Coronary artery (tissue), 2 donors: ENCODE data around the gene FRMD6.
A peak's percentile ranks its signal among the peaks of the same experiment; 100 is the strongest.

Experiments used
- DNase-seq: peaks from one replicate; pipeline ENCODE4 v3.0.0-alpha.2; 2017; ENCODE audit warnings: low spot score
- H3K27ac ChIP-seq, 2 donors: fragments of 200-600 bp; sonication (generic); one replicate each; pipeline ENCODE4 v1.5.1; 2016 to 2019
- H3K4me3 ChIP-seq: fragments of 200-600 bp; sonication (generic); 2 replicates; pipeline ENCODE4 v1.5.1; 2016; ENCODE audit warnings: mild to moderate bottlenecking, moderate library complexity
- TF ChIP-seq, protein P1 (sequence below): fragments of 200-600 bp; sonication (generic); IDR thresholded peaks from one replicate; pipeline ENCODE4 v1.5.1; 2019; ENCODE audit warnings: antibody characterized with exemption

Gene FRMD6

DNA sequence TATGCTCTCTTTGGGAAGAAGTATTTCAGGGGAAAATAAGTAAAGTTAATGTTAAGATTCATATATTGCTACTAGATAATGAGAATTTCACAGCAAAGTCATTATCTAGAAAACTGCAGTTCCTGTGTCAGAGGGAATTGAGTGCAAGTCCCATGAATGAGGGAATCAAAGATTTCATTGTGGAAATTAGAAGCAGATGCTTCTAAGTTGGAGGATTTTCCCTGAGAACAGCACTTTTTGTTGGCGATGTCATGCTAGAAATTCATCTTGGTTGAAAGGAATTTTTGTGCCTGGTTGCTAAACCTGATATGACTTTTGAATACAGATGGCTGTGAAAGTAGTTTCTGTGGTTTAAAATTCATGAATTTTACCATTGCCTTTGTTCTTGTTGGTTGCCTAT lies 25.6 kb downstream of the FRMD6 start:
- TF ChIP-seq, protein P1, sequence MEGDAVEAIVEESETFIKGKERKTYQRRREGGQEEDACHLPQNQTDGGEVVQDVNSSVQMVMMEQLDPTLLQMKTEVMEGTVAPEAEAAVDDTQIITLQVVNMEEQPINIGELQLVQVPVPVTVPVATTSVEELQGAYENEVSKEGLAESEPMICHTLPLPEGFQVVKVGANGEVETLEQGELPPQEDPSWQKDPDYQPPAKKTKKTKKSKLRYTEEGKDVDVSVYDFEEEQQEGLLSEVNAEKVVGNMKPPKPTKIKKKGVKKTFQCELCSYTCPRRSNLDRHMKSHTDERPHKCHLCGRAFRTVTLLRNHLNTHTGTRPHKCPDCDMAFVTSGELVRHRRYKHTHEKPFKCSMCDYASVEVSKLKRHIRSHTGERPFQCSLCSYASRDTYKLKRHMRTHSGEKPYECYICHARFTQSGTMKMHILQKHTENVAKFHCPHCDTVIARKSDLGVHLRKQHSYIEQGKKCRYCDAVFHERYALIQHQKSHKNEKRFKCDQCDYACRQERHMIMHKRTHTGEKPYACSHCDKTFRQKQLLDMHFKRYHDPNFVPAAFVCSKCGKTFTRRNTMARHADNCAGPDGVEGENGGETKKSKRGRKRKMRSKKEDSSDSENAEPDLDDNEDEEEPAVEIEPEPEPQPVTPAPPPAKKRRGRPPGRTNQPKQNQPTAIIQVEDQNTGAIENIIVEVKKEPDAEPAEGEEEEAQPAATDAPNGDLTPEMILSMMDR, result no peak
- no peak for DNase-seq
- Histone ChIP-seq H3K27ac (peak overlapping the region in 1 of 2 donors; percentile 27), H3K4me3 (no peak overlapping the region)

DNA sequence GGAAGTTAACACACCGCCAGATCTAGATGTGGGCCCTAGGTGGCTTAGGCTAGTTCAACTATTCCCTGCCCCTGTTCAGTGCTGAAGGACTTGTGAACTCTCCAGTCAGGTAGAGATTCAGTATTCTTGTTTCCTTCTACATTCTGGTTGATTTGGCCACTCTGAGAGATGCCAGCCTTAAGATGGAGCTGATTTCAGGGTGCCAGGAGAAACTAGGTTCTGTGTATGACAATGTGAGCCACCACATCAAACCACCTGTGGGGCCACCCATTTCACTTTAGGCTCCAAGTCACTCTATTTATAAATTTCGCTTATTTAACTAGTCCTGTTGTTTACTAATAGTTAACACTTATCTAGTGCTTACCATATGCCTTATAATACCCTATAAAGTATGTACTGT lies 26.0 kb downstream of the FRMD6 start:
- TF ChIP-seq, protein P1, result no peak
- DNase-seq, result no peak
- Histone ChIP-seq H3K4me3 (no peak overlapping the region), H3K27ac (peak overlapping the region in 1 of 2 donors; percentile 27)

DNA sequence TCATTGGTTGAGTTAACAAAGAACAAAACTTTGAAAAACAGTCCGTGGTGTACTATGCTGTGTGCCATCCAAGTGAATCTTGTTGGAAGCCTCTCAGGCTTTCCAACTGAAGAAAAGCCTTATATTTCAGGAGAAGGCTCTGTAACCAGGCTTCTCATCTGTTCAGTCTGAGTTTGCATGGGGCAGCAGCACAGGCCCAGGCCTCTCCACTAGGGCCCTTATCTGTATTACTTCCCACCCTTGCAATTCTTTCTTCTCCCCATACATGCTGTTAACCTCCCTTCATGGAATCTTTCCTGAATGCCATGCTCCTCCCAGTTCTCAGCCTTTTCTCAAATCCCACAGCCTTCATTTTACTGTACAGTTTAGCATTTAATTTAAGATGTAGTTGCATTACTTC lies 28.3 kb downstream of the FRMD6 start:
- Histone ChIP-seq H3K27ac (no peak overlapping the region), H3K4me3 (no peak overlapping the region)
- TF ChIP-seq, protein P1, result no peak
- DNase-seq, result no peak

DNA sequence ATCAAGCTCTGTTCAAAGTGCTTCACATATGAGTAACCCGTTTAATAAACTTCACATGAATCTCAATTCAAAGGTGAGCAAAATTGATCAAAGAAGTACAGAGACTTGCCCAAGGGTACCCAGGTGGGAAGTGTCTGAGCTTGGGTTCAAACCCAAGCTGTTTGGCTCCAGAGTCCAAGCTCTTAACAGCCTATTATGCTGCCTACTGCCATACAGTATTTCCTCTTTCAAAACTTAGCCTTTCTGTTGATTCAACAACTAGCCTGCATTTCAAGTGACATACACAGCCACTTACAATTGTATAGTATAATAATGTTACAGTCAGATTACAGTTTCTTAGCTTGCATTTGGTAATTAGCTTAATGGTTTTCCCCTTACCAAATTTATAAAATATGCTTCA lies 29.7 kb downstream of the FRMD6 start:
- TF ChIP-seq, protein P1, result no peak
- Histone ChIP-seq H3K27ac (no peak overlapping the region), H3K4me3 (no peak overlapping the region)
- DNase-seq, result no peak

DNA sequence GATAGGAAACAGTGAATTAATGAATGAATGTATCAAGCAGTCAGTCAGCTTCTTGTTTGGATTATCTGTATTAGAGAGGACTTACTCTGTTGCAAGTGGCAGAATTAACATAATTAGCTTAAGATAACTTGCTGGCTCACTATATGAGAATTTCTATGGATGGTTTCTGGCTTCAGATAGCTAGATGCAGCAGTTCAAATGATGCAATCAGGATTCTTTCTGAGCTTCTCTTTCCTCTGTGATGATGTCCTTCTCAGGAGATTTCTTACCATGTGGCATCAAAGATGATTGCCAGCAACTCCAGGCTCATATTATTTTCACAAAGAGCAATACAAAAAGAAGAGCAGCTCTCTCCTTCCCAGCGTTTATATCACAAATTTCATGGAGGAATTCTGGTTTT lies 30.7 kb downstream of the FRMD6 start:
- Histone ChIP-seq H3K4me3 (no peak overlapping the region), H3K27ac (no peak overlapping the region)
- TF ChIP-seq, protein P1, result no peak
- DNase-seq, result no peak

DNA sequence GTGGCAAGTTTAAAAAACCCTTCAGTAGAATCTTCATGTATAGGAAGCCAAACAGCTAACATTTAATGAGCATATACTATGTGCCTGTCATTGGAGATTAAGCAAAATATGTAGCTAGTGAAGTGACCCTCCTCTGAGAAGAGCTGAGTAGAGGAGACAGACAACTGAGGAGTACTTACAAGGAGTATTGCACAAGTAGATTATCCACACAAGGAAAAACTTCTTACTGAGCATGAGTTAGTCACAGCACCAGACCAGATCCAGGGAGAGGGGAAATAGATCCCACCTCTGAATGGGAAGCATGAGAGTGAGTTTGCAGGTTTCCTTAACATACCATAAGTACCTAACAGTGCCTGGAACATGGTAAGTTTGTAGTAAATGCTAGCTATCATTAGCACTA lies 33.0 kb downstream of the FRMD6 start:
- TF ChIP-seq, protein P1, result no peak
- no peak overlapping the region for H3K27ac ChIP-seq
- no peak for DNase-seq
- H3K4me3 ChIP-seq, result no peak overlapping the region

DNA sequence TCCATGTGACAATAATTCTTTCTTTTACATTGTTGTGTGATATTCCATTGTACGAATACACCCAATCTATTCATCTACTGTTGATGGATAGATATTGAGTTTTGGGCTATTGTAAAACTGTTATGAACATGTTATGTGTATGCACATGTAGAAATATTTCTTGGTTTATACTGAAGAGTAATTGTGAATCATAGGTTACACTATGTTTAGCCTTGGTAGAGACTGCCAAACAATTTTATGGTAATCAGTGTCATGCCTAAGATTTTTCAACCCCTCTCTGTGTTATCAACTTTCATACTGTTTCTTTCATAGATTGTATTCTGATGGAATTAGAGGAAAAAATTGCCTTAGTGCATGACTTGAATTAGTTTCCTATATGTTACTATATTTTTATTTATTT lies 39.5 kb downstream of the FRMD6 start:
- no peak for DNase-seq
- H3K27ac ChIP-seq, result no peak overlapping the region
- TF ChIP-seq, protein P1, result no peak
- no peak overlapping the region for H3K4me3 ChIP-seq
